GM19467 (cell line): Measurements from ENCODE around the gene GPHN.

Source experiments
- ATAC-seq: cut with Tn5 transposase; IDR thresholded peaks from one replicate; pipeline ENCODE4 v1.9.1; 2021; ENCODE audit warnings: mild to moderate bottlenecking, moderate library complexity; ENCODE audit not compliant: unreplicated experiment

GPHN gene

GRCh38 chr14:66596241-66596985 lies 88.5 kb downstream of the GPHN start:
- no peak for ATAC-seq

- ATAC-seq = no peak
Measured at GRCh38 chr14:66600416-66600815, 92.5 kb downstream of the GPHN start.

- no peak for ATAC-seq
Measured at GRCh38 chr14:66601932-66602578, 94.1 kb downstream of the GPHN start.

- ATAC-seq = no peak
Measured at GRCh38 chr14:66603945-66604344, 96.0 kb downstream of the GPHN start.

- no peak for ATAC-seq
Measured at GRCh38 chr14:66606826-66607225, 98.9 kb downstream of the GPHN start.

GRCh38 chr14:66610154-66610563 lies 102.2 kb downstream of the GPHN start:
- no peak for ATAC-seq

GRCh38 chr14:66613344-66613743 lies 105.4 kb downstream of the GPHN start:
- no peak for ATAC-seq

GRCh38 chr14:66619952-66620351 lies 112.0 kb downstream of the GPHN start:
- no peak for ATAC-seq

GRCh38 chr14:66623838-66624237 lies 115.9 kb downstream of the GPHN start:
- no peak for ATAC-seq

- peak; percentile 86 for ATAC-seq
Measured at GRCh38 chr14:66624336-66624937, 116.5 kb downstream of the GPHN start.

- no peak for ATAC-seq
Measured at GRCh38 chr14:66628636-66629035, 120.7 kb downstream of the GPHN start.

- no peak for ATAC-seq
Measured at GRCh38 chr14:66629499-66629898, 121.6 kb downstream of the GPHN start.

GRCh38 chr14:66634876-66635275 lies 126.9 kb downstream of the GPHN start:
- ATAC-seq = no peak

- ATAC-seq = no peak
Measured at GRCh38 chr14:66635435-66635834, 127.5 kb downstream of the GPHN start.

- no peak for ATAC-seq
Measured at GRCh38 chr14:66636240-66636639, 128.3 kb downstream of the GPHN start.

- no peak for ATAC-seq
Measured at GRCh38 chr14:66638689-66639088, 130.7 kb downstream of the GPHN start.

- ATAC-seq = no peak
Measured at GRCh38 chr14:66641861-66642635, 134.1 kb downstream of the GPHN start.

GRCh38 chr14:66643344-66643743 lies 135.4 kb downstream of the GPHN start:
- no peak for ATAC-seq

- ATAC-seq = no peak
Measured at GRCh38 chr14:66645716-66646115, 137.8 kb downstream of the GPHN start.

GRCh38 chr14:66649498-66649897 lies 141.6 kb downstream of the GPHN start:
- peak; percentile 63 for ATAC-seq

GRCh38 chr14:66650491-66650911 lies 142.6 kb downstream of the GPHN start:
- peak; percentile 48 for ATAC-seq
